Hepatocyte (in vitro differentiated cells): ENCODE measurements around the gene TMEM19. TPM values are rescaled to one million over a fixed set of nuclear protein-coding genes. Genes with fewer than 3 reads are reported as not detected.

Experiments used
- DNase-seq: peaks from one replicate; pipeline ENCODE4 v3.0.0-alpha.2; 2016; ENCODE audit warnings: low spot score
- H2AFZ ChIP-seq: fragments of 200-600 bp; sonication (generic); 2 replicates; pipeline ENCODE4 v1.6.0; 2016; ENCODE audit warnings: antibody characterized with exemption, mild to moderate bottlenecking
- H3K27ac ChIP-seq: fragments of 200-600 bp; sonication (generic); 2 replicates; pipeline ENCODE4 v1.5.1; 2016; ENCODE audit warnings: mild to moderate bottlenecking
- H3K27me3 ChIP-seq: fragments of 200-600 bp; sonication (generic); 2 replicates; pipeline ENCODE4 v1.6.1; 2016
- H3K36me3 ChIP-seq: fragments of 200-600 bp; sonication (generic); replicated peaks from 2 replicates; pipeline ENCODE4 v1.5.1; 2016; ENCODE audit warnings: low read depth; ENCODE audit not compliant: insufficient read depth
- H3K4me1 ChIP-seq: fragments of 200-600 bp; sonication (generic); 2 replicates; pipeline ENCODE4 v1.5.1; 2016; ENCODE audit warnings: mild to moderate bottlenecking, moderate library complexity; ENCODE audit not compliant: insufficient read depth
- H3K4me2 ChIP-seq: fragments of 200-600 bp; sonication (generic); 2 replicates; pipeline ENCODE4 v1.6.0; 2016
- H3K4me3 ChIP-seq: fragments of 200-600 bp; sonication (generic); 2 replicates; pipeline ENCODE4 v1.5.1; 2016; ENCODE audit warnings: mild to moderate bottlenecking
- H3K79me2 ChIP-seq: fragments of 200-600 bp; sonication (generic); 2 replicates; pipeline ENCODE4 v1.6.0; 2017; ENCODE audit warnings: mild to moderate bottlenecking
- H3K9me2 ChIP-seq: fragments of 200-600 bp; sonication (generic); replicated peaks from 2 replicates; pipeline ENCODE4 v1.6.0; 2017; ENCODE audit warnings: mild to moderate bottlenecking; ENCODE audit not compliant: insufficient read depth
- H3K9me3 ChIP-seq: fragments of 200-600 bp; sonication (generic); 2 replicates; pipeline ENCODE4 v1.5.1; 2016; ENCODE audit warnings: low read depth, mild to moderate bottlenecking
- H4K20me1 ChIP-seq: fragments of 200-600 bp; sonication (generic); 2 replicates; pipeline ENCODE4 v1.6.0; 2016; ENCODE audit warnings: mild to moderate bottlenecking; ENCODE audit not compliant: insufficient read depth, poor library complexity, severe bottlenecking
- EZH2 ChIP-seq: fragments of 200-600 bp; sonication (generic); IDR thresholded peaks from 2 replicates; pipeline ENCODE4 v1.6.1; 2016; ENCODE audit warnings: antibody characterized with exemption, mild to moderate bottlenecking, borderline replicate concordance
- EZH2phosphoT487 ChIP-seq: fragments of 200-600 bp; sonication (generic); IDR thresholded peaks from one replicate; pipeline ENCODE4 v1.6.1; 2018; ENCODE audit warnings: antibody characterized with exemption, mild to moderate bottlenecking, low read depth, moderate library complexity; ENCODE audit not compliant: unreplicated experiment, severe bottlenecking
- WGBS: methylation state at CpG from one replicate; pipeline ENCODE4 v1.1.6; 2016; ENCODE audit warnings: low lambda C conversion rate; ENCODE audit errors: missing lambda C conversion rate; 5-methylcytosine and 5-hydroxymethylcytosine counted together
- polyA plus RNA-seq: library from polyadenylated mRNA; unstranded; fragments of >200 nt; fragmentation: Nextera tagmentation; extraction: Ambion mirVana; gene quantifications from 2 replicates; pipeline ENCODE4 v1.2.1, GENCODE V29; 2016
- total RNA-seq: library from RNA; depleted of rRNA; stranded (reverse); fragments of >200 nt; gene quantifications from 2 replicates; pipeline ENCODE4 v1.2.3, GENCODE V29; 2014
- TF ChIP-seq, protein P1 (sequence below): fragments of 200-600 bp; sonication (generic); IDR thresholded peaks from 2 replicates; pipeline ENCODE4 v1.5.1; 2016; ENCODE audit warnings: antibody characterized with exemption, mild to moderate bottlenecking; ENCODE audit not compliant: poor library complexity

TMEM19 gene
- total and polyA plus RNA-seq, 2 experiments from 2014 or later, result 24.1 to 24.8 TPM

DNA sequence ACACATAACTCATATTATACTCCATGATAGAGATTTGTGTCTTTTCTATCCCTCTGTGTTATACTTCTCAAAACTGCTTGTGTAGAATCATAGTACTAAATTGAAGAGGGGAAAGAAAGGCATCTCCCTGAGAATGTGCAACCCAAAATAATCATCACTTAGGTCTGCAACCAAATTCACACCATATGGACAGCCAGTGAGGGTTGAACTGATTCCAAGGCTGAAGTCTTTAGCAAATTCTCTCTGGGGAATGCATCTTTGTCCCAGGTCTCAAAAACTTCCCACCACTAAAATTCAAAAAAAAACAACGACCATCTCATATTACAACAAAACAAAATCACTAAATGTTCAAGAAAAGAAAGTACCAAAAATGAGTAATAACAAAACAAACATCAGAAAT is 33.2 kb upstream of the TMEM19 start:
- DNase-seq, result no peak
- Histone ChIP-seq H3K79me2 (peaks cover 95% of the 10 kb centered on the region), H3K27me3 (no peaks in the 10 kb centered on the region), H3K9me3 (no peaks in the 10 kb centered on the region), H3K27ac (no peak overlapping the region), H4K20me1 (peaks cover 32% of the 10 kb centered on the region), H3K4me1 (no peaks in the 10 kb centered on the region), H3K9me2 (no peaks in the 10 kb centered on the region), H2AFZ (no peak overlapping the region), H3K4me2 (no peak overlapping the region), H3K36me3 (no peaks in the 10 kb centered on the region), H3K4me3 (no peak overlapping the region)
- TF ChIP-seq EZH2 (no peak), EZH2phosphoT487 (no peak)
- TF ChIP-seq, protein P1, sequence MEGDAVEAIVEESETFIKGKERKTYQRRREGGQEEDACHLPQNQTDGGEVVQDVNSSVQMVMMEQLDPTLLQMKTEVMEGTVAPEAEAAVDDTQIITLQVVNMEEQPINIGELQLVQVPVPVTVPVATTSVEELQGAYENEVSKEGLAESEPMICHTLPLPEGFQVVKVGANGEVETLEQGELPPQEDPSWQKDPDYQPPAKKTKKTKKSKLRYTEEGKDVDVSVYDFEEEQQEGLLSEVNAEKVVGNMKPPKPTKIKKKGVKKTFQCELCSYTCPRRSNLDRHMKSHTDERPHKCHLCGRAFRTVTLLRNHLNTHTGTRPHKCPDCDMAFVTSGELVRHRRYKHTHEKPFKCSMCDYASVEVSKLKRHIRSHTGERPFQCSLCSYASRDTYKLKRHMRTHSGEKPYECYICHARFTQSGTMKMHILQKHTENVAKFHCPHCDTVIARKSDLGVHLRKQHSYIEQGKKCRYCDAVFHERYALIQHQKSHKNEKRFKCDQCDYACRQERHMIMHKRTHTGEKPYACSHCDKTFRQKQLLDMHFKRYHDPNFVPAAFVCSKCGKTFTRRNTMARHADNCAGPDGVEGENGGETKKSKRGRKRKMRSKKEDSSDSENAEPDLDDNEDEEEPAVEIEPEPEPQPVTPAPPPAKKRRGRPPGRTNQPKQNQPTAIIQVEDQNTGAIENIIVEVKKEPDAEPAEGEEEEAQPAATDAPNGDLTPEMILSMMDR, result no peak
- WGBS, result 100% methylated on average over 1 of the region's 1 CpG

DNA sequence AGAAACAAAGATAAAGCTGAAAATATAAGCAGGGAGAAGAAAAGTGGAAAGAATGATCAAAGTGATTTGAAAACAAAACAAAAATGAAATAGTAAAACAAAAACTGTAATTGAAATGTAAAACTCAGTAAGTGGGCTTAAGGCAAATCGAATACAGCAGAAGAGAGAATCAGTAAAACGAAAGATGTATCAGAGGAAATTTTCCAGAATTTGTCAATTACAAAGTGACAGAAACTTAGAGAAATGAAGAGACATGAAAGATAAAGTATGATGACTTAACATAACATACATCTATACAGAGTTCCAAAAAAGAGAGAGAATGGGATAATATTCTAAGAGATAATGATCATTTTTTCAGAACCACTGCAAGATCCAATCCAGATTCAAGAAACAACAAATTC is 32.7 kb upstream of the TMEM19 start:
- no peaks in the 10 kb centered on the region for H3K36me3 ChIP-seq
- H3K4me2 ChIP-seq, result no peak overlapping the region
- H3K9me2 ChIP-seq, result no peaks in the 10 kb centered on the region
- H3K4me3 ChIP-seq, result no peak overlapping the region
- H4K20me1 ChIP-seq, result peaks cover 32% of the 10 kb centered on the region
- H3K79me2 ChIP-seq, result peaks cover 95% of the 10 kb centered on the region
- no peaks in the 10 kb centered on the region for H3K4me1 ChIP-seq
- DNase-seq, result no peak
- H3K9me3 ChIP-seq, result no peaks in the 10 kb centered on the region
- H3K27ac ChIP-seq, result no peak overlapping the region
- no peak overlapping the region for H2AFZ ChIP-seq
- H3K27me3 ChIP-seq, result no peaks in the 10 kb centered on the region
- TF ChIP-seq EZH2phosphoT487, result no peak
- TF ChIP-seq, protein P1, result no peak
- TF ChIP-seq EZH2, result no peak
- WGBS, result 97% methylated on average over 2 of the region's 2 CpGs

DNA sequence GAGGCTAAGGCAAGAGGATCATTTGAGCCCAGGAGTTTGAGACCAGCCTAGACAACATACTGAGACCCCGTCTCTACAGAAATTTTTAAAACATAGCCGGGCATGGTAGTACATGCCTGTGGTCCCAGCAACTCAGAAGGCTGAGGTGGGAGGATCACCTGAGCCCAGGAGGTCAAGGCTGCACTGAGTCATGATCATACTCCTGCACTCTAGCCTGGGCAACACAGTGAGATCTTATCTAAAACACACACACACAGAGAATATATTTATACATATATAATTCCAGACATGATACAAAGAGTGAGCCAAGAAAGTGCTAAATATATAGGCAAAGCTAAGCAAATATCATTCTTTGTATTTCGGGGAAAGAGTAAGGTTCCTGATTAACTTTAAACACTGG is 31.7 kb upstream of the TMEM19 start:
- H3K4me2 ChIP-seq, result no peak overlapping the region
- H3K36me3 ChIP-seq, result no peaks in the 10 kb centered on the region
- H3K9me2 ChIP-seq, result no peaks in the 10 kb centered on the region
- H3K27ac ChIP-seq, result no peak overlapping the region
- peaks cover 97% of the 10 kb centered on the region for H3K79me2 ChIP-seq
- no peak for TF ChIP-seq EZH2
- TF ChIP-seq, protein P1, result no peak
- no peak for TF ChIP-seq EZH2phosphoT487
- no peak overlapping the region for H2AFZ ChIP-seq
- peaks cover 32% of the 10 kb centered on the region for H4K20me1 ChIP-seq
- H3K4me1 ChIP-seq, result no peaks in the 10 kb centered on the region
- DNase-seq, result no peak
- H3K27me3 ChIP-seq, result no peaks in the 10 kb centered on the region
- WGBS, result 72% methylated on average over 3 of the region's 3 CpGs
- no peaks in the 10 kb centered on the region for H3K9me3 ChIP-seq
- H3K4me3 ChIP-seq, result no peak overlapping the region

DNA sequence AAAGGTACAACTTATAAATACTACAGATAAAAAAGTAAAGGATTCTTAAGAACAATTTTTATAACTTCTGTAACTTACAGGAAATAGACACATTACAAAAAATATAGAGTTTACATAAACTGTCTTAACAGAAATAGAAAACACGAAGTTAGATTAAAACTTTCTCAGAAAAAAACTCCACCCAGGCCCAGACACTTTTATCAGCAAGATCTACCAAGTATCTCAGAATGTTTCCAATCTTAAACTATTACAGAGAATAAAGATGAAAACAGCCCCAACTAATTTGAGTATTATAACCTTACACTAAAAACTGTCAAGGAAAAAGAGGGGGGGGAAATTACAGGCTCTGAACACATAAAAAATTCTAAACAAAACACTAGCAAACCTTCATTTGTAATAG is 30.4 kb upstream of the TMEM19 start:
- Histone ChIP-seq H3K4me3 (no peak overlapping the region), H3K79me2 (peaks cover 100% of the 10 kb centered on the region), H3K9me3 (no peaks in the 10 kb centered on the region), H3K4me2 (peak overlapping the region; percentile 31), H3K36me3 (no peaks in the 10 kb centered on the region), H3K27ac (no peak overlapping the region), H2AFZ (no peak overlapping the region), H3K4me1 (no peaks in the 10 kb centered on the region), H3K27me3 (no peaks in the 10 kb centered on the region), H3K9me2 (no peaks in the 10 kb centered on the region), H4K20me1 (peaks cover 40% of the 10 kb centered on the region)
- TF ChIP-seq EZH2phosphoT487, result no peak
- 79% methylated on average over 1 of the region's 1 CpG for WGBS
- no peak for DNase-seq
